Ovary (tissue), 9 donors: ENCODE data around the gene RNASEH2A. TPM values are rescaled to one million over a fixed set of nuclear protein-coding genes. Genes with fewer than 3 reads are reported as not detected.

Experiments
- DNase-seq, 5 donors: peaks; one replicate each; pipeline ENCODE4 v3.0.0-alpha.2; 2019 to 2020
- H3K27ac ChIP-seq, 2 donors: fragments of 200-600 bp; one replicate each; pipeline versions ENCODE4 v1.5.1 to v1.8.0; 2019 to 2022
- H3K27me3 ChIP-seq: fragments of 200-600 bp; one replicate; pipeline ENCODE4 v1.8.0; 2022
- H3K36me3 ChIP-seq: fragments of 200-600 bp; sonication (generic); one replicate; pipeline ENCODE4 v1.5.1; 2019
- H3K4me1 ChIP-seq: one replicate; pipeline ENCODE4 v1.8.1; 2013; ENCODE audit warnings: mild to moderate bottlenecking, moderate library complexity; ENCODE audit not compliant: insufficient read depth
- H3K4me3 ChIP-seq: fragments of 200-600 bp; sonication (generic); one replicate; pipeline ENCODE4 v1.5.1; 2017
- H3K9me3 ChIP-seq, 2 donors: fragments of 200-600 bp in 1 of 2; sonication (generic) in 1 of 2; one replicate each; pipeline versions ENCODE4 v1.5.1 to v1.8.1; 2013 to 2019; ENCODE audit warnings: mild to moderate bottlenecking in 1 of 2, moderate library complexity in 1 of 2
- EP300 ChIP-seq: sonication (generic); formaldehyde crosslinking; IDR thresholded peaks from one replicate; pipeline ENCODE4 v1.6.1; 2017; ENCODE audit warnings: antibody characterized with exemption
- POLR2A ChIP-seq: fragments of 450-650 bp; IDR thresholded peaks from one replicate; pipeline ENCODE4 v1.6.1; 2017; ENCODE audit warnings: antibody characterized with exemption, mild to moderate bottlenecking, moderate library complexity
- WGBS, 3 donors: extraction: QIAGEN DNeasy Blood & Tissue Kit in 1 of 3; methylation state at CpG; one replicate each; pipeline versions ENCODE4 v1.1.5 to v1.1.7; 2013 to 2017; 5-methylcytosine and 5-hydroxymethylcytosine counted together
- intact Hi-C, 4 donors: fragments of 100-400 bp; cut with DNase I; formaldehyde crosslinking; loops; one replicate each; pipeline versions ENCODE4 v1.11.0 to v1.15.1; 2022 to 2023
- polyA plus RNA-seq, 2 donors: library from polyadenylated mRNA; stranded (reverse); fragments of 200-250 nt in 1 of 2; fragments of 350-450 nt in 1 of 2; fragmentation: Illumina TruSeq in 1 of 2; extraction: RNeasy Lipid Tissue Mini Kit (QIAGEN cat#74804) in 1 of 2; gene quantifications; one replicate each; pipeline ENCODE4 v1.2.3, GENCODE V29; 2013 to 2014
- total RNA-seq, 7 donors: library from RNA; depleted of rRNA in 2 of 7; stranded (reverse); fragments of >200 nt in 2 of 7; fragmentation: NEBNext Ultra II Directional in 3 of 7; extraction: Animal tissue kit (Norgen Biotek cat#: 25700) in 3 of 7; gene quantifications; one replicate each; pipeline versions ENCODE4 v1.1.0 to v1.2.4, GENCODE V29; 2016 to 2023
- TF ChIP-seq, protein P1 (sequence below), 3 donors: fragments of 450-650 bp in 2 of 3; fragments of 200-600 bp in 1 of 3; IDR thresholded peaks; one replicate each; pipeline versions ENCODE4 v1.5.1 to v1.8.0; 2016 to 2022; ENCODE audit warnings: antibody characterized with exemption in 3 of 3, mild to moderate bottlenecking in 1 of 3
- donor health status: DM: no; HTN: no; CAD: no; lungs with moderate emphysema.
- donor health status: DM: no; HTN: no; CAD: no.
- donor health status: Bipolar disorder and iron deficiency.
- donor health status: DM: yes; HTN: yes; CAD: no.
- donor health status: DM: no; HTN: no; CAD: no.
- donor health status: DM: yes; HTN: yes; CAD: no.

RNASEH2A gene
- total and polyA plus RNA-seq, 9 donors = 1.2 to 12.2 (median 7.7) TPM

DNA sequence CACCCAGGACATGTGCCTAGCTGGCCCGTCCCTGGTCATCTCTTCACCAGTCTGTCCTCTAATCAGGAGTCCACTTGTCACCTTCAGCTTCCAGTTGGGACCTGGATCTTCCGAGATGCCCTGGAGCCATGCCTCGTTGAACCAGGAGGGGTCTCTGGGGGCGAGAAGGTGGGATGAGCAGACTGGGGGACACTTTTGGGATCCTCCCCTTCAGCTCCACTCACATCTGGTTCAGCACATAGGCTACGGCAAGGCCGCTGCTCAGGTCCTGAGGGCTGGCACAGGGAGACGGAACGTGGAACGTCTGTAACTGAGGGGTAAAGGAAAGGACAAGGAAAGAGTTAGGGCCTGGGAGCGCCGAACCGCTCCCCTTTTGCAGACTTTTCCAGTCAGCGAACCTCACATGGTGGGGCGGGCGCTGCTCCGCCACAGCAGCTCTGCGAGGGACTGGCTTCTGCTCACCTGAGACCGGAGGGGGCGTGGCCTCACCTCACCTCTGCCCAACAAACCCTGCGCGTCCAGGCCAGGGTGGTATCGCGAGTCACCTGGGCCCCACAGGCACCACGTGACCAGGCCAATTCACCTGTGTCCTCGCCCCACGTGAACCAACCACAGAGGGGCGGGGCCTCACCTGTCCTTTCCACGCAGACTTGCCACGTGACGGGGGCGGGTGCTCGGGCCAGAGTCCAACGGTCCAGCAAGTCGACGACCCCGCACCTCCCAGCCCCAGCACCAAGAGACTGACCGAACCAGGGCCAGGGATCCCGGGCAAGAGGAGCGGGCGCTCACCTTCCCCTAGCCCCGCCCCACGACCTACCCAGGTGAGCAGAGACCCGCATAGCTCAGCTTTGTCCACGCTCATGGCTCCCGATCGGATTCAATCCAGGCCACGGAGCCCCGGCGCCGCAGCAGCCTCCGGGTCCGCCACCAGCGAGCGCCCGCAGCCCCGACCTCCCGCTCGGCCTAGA, 31.5 kb upstream of the RNASEH2A start, which contains the start of gene HOOK2:
TSS of gene HOOK2 (minus strand) at position 965 of the 968 bp plus-strand sequence. CDS start at position 862, 103 bp downstream.
- Histone ChIP-seq H3K9me3 (no peaks in the 10 kb centered on the region), H3K4me3 (peak within 1 kb of the TSS; percentile 67), H3K36me3 (no peaks in the 10 kb centered on the region), H3K4me1 (peaks cover 10% of the 10 kb centered on the region), H3K27ac (peak within 1 kb of the TSS; percentile 47 to 57), H3K27me3 (no peaks in the 10 kb centered on the region)
- TF ChIP-seq POLR2A = peak; percentile 27
- TF ChIP-seq, protein P1, sequence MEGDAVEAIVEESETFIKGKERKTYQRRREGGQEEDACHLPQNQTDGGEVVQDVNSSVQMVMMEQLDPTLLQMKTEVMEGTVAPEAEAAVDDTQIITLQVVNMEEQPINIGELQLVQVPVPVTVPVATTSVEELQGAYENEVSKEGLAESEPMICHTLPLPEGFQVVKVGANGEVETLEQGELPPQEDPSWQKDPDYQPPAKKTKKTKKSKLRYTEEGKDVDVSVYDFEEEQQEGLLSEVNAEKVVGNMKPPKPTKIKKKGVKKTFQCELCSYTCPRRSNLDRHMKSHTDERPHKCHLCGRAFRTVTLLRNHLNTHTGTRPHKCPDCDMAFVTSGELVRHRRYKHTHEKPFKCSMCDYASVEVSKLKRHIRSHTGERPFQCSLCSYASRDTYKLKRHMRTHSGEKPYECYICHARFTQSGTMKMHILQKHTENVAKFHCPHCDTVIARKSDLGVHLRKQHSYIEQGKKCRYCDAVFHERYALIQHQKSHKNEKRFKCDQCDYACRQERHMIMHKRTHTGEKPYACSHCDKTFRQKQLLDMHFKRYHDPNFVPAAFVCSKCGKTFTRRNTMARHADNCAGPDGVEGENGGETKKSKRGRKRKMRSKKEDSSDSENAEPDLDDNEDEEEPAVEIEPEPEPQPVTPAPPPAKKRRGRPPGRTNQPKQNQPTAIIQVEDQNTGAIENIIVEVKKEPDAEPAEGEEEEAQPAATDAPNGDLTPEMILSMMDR (IDR thresholded peaks at IDR 0.05) = no peak
- TF ChIP-seq EP300 = no peak
- intact Hi-C loops = loop anchor here in 1 of 4 donors (5.0 kb wide), 1 partner anchor 32 kb away; the partner anchor contains the start of gene RNASEH2A
- 13 to 21% (median 20%) methylated on average over 36 to 58 of the region's 58 CpGs for WGBS, 3 donors
- DNase-seq = peak in 4 of 5 donors; percentile 38 to 81 (median 72)

GRCh38 chr19:12777217-12778016, 29.0 kb upstream of the RNASEH2A start:
- intact Hi-C loops = loop anchor here (1.0 to 2.0 kb wide), 3 partner anchors 19 to 41 kb away; partner anchors contain the start of gene GET3 (in 1 of the 4)
- Histone ChIP-seq H3K9me3 (no peaks in the 10 kb centered on the region), H3K27ac (peak overlapping the region; percentile 84 to 94), H3K4me3 (peak overlapping the region; percentile 49), H3K27me3 (no peaks in the 10 kb centered on the region), H3K36me3 (no peaks in the 10 kb centered on the region), H3K4me1 (peaks cover 11% of the 10 kb centered on the region)
- TF ChIP-seq, protein P1 (IDR thresholded peaks at IDR 0.05) = peak; percentile 92 to 97 (median 96)
- TF ChIP-seq EP300 = no peak
- TF ChIP-seq POLR2A = no peak
- 3 to 7% (median 5%) methylated on average over 43 of the region's 43 CpGs for WGBS, 3 donors
- peak; percentile 76 to 89 (median 86) for DNase-seq

GRCh38 chr19:12778017-12778904, 28.1 kb upstream of the RNASEH2A start:
- intact Hi-C loops = no loop called here
- DNase-seq = peak; percentile 77 to 86 (median 80)
- WGBS, 3 donors = 0 to 1% (median 1%) methylated on average over 42 to 44 of the region's 44 CpGs
- no peaks in the 10 kb centered on the region for H3K27me3 ChIP-seq
- peaks cover 11% of the 10 kb centered on the region for H3K4me1 ChIP-seq
- TF ChIP-seq, protein P1 (IDR thresholded peaks at IDR 0.05) = peak in 1 of 3 donors; percentile 5
- TF ChIP-seq POLR2A (peak; percentile 15), EP300 (no peak)
- peak overlapping the region; percentile 49 for H3K4me3 ChIP-seq
- H3K27ac ChIP-seq = peak overlapping the region; percentile 84 to 94
- H3K9me3 ChIP-seq = no peaks in the 10 kb centered on the region
- no peaks in the 10 kb centered on the region for H3K36me3 ChIP-seq
